ENCODE data around the gene ZDHHC6. TPM values are rescaled to one million over a fixed set of nuclear protein-coding genes. Genes with fewer than 3 reads are reported as not detected.

The ZDHHC6 gene
- total and polyA plus RNA-seq, 2 of the 8 experiments (the other 6 are each of a cell fraction or from before 2014, with no cell fraction given), result 13.6 to 27.4 TPM

GRCh38 chr10:112382515-112383235 lies 64.0 kb downstream of the ZDHHC6 start:
- Histone ChIP-seq H3K14ac (ENCODE audit: insufficient read length) (no peak overlapping the region), H3K23me2 (ENCODE audit: low read depth, low read length) (no peaks in the 10 kb centered on the region), H2BK20ac (ENCODE audit: low read length) (no peak overlapping the region), H2BK15ac (ENCODE audit: low read length) (no peak overlapping the region), H3K4me2 (ENCODE audit: insufficient read depth in 1 of 2, low read depth in 2 of 2, low read length in 2 of 2) (no peak overlapping the region), H3K4me1 (replicated peaks in 1 of 4; ENCODE audit: control insufficient read depth in 3 of 4, insufficient read depth in 4 of 4, low read length in 3 of 4) (no peaks in the 10 kb centered on the region), H3K79me1 (ENCODE audit: low read depth, low read length) (no peaks in the 10 kb centered on the region), H2BK5ac (ENCODE audit: low read depth, low read length) (no peak overlapping the region), H3K9me3 (ENCODE audit: insufficient read depth in 2 of 2, low read depth in 1 of 2, low read length in 1 of 2) (no peaks in the 10 kb centered on the region), H3K18ac (ENCODE audit: extremely low read depth, low read length) (no peak overlapping the region), H2AK5ac (ENCODE audit: low read depth, low read length) (no peak overlapping the region), H3K56ac (replicated peaks; ENCODE audit: insufficient read length, low read depth, low read length) (no peak overlapping the region), H2BK120ac (replicated peaks; ENCODE audit: low read depth, low read length) (no peak overlapping the region), H3K27me3 (replicated peaks in 1 of 4; ENCODE audit: control insufficient read depth in 3 of 4, extremely low read depth in 1 of 4, insufficient read depth in 3 of 4, low read length in 3 of 4) (no peaks in the 10 kb centered on the region), H4K5ac (ENCODE audit: insufficient read length, low read depth, low read length) (no peak overlapping the region), H3K79me2 (ENCODE audit: control insufficient read depth in 1 of 2, insufficient read depth in 2 of 2, low read length in 2 of 2) (no peaks in the 10 kb centered on the region), H4K8ac (ENCODE audit: extremely low read depth, insufficient read depth, low read length) (no peak overlapping the region), H3K4ac (replicated peaks; ENCODE audit: insufficient read length, low read depth, low read length) (no peak overlapping the region), H3K4me3 (ENCODE audit: extremely low read depth in 1 of 4, insufficient read depth in 2 of 4, low read depth in 3 of 4, low read length in 4 of 4) (no peak overlapping the region), H3K23ac (ENCODE audit: insufficient read length) (no peak overlapping the region), H2BK12ac (ENCODE audit: low read depth, low read length) (no peak overlapping the region), H3K27ac (ENCODE audit: low read depth, low read length) (no peak overlapping the region), H2AFZ (ENCODE audit: low read length) (no peak overlapping the region), H4K20me1 (replicated peaks in 1 of 2; ENCODE audit: control insufficient read depth in 1 of 2, insufficient read depth in 2 of 2, low read length in 2 of 2) (no peaks in the 10 kb centered on the region), H3K9ac (replicated peaks in 1 of 4; ENCODE audit: extremely low read depth in 1 of 4, low read depth in 3 of 4, low read length in 3 of 4) (no peak overlapping the region), H3K36me3 (ENCODE audit: control insufficient read depth in 2 of 4, insufficient read depth in 4 of 4, low read length in 3 of 4) (no peaks in the 10 kb centered on the region), H4K91ac (replicated peaks; ENCODE audit: insufficient read length, low read length) (no peak overlapping the region)
- ChIA-PET POLR2A (ENCODE audit: partially characterized antibody) (interaction anchor here (1.2 kb wide), 1 partner anchor 8 kb away, joined by 3 read pairs; no protein-coding TSS in a partner anchor), CTCF (ENCODE audit: partially characterized antibody) (no interaction called here)
- no peak for DNase-seq (ENCODE audit: low read depth in 1 of 2, low spot score in 2 of 2)
- no peak for FAIRE-seq
- WGBS, 2 experiments (ENCODE audit: extremely low coverage in 1 of 2, insufficient coverage in 1 of 2, insufficient read length in 1 of 2, insufficient replicate concordance in 2 of 2, low coverage in 1 of 2, low lambda C conversion rate in 2 of 2, missing lambda C conversion rate in 1 of 2), result 84% methylated on average over 9 of the region's 9 CpGs; no CpG with 5 or more reads in 1 of the 2 experiments
- no peak for TF ChIP-seq SIRT6 (IDR thresholded peaks at IDR 0.05; ENCODE audit: low read length)
- no peak for TF ChIP-seq RBBP5 (IDR thresholded peaks at IDR 0.05; ENCODE audit: borderline replicate concordance, low read depth, low read length)
- no peak for TF ChIP-seq ZNF274 (IDR thresholded peaks at IDR 0.05; ENCODE audit: borderline replicate concordance, extremely low read depth, low read length)
- TF ChIP-seq NRF1 (IDR thresholded peaks at IDR 0.05; ENCODE audit: low read depth, low read length), result no peak
- TF ChIP-seq TCF12 (IDR thresholded peaks at IDR 0.05; ENCODE audit: low read depth, low read length), result no peak
- TF ChIP-seq CTBP2 (IDR thresholded peaks at IDR 0.05; ENCODE audit: borderline replicate concordance, insufficient read depth, insufficient read length, low read length), result no peak
- no peak for TF ChIP-seq SAP30 (IDR thresholded peaks at IDR 0.05; ENCODE audit: insufficient read depth, insufficient replicate concordance, low read length)
- TF ChIP-seq CHD1 (IDR thresholded peaks at IDR 0.05; ENCODE audit: low read depth, low read length), result no peak
- TF ChIP-seq SRF (IDR thresholded peaks at IDR 0.05; ENCODE audit: low read depth, low read length), result no peak
- TF ChIP-seq RAD21 (IDR thresholded peaks at IDR 0.05 in 1 of 2, conservative IDR thresholded peaks at IDR 0.05 in 1 of 2; ENCODE audit: low read depth in 2 of 2, low read length in 2 of 2), result no peak
- no peak for TF ChIP-seq TEAD4 (IDR thresholded peaks at IDR 0.05; ENCODE audit: low read depth, low read length)
- TF ChIP-seq SIX5 (IDR thresholded peaks at IDR 0.05; ENCODE audit: low read depth, low read length), result no peak

Data from H1 (cell line).